GM12878 (cell line): ENCODE results near the gene DACT3. TPM values are rescaled to one million over a fixed set of nuclear protein-coding genes. Genes with fewer than 3 reads are reported as not detected.

Experiments used
- BCL3 ChIP-seq: IDR thresholded peaks from 2 replicates; pipeline ENCODE4 v1.6.1; 2011; ENCODE audit warnings: borderline replicate concordance, low read depth, mild to moderate bottlenecking, moderate library complexity, low read length; ENCODE audit not compliant: insufficient read depth, poor library complexity, severe bottlenecking
- FOXK2 ChIP-seq: fragments of 450-650 bp; IDR thresholded peaks from 2 replicates; pipeline ENCODE4 v1.6.1; 2017; ENCODE audit warnings: mild to moderate bottlenecking, moderate library complexity
- GATAD2B ChIP-seq: fragments of 450-650 bp; conservative IDR thresholded peaks from 2 replicates; pipeline ENCODE4 v1.6.1; 2017; ENCODE audit warnings: low read depth, mild to moderate bottlenecking, moderate library complexity
- MYB ChIP-seq: fragments of 150-350 bp; IDR thresholded peaks from 2 replicates; pipeline ENCODE4 v1.6.1; 2014; ENCODE audit warnings: mild to moderate bottlenecking, low read depth, low read length, borderline replicate concordance
- PBX3 ChIP-seq: IDR thresholded peaks from 2 replicates; pipeline ENCODE4 v1.6.1; 2011; ENCODE audit warnings: mild to moderate bottlenecking, low read depth, low read length, moderate library complexity; ENCODE audit not compliant: insufficient replicate concordance
- RELA ChIP-seq: fragments of 450-650 bp; IDR thresholded peaks from 2 replicates; pipeline ENCODE4 v1.8.0; 2014; ENCODE audit warnings: borderline replicate concordance; ENCODE audit not compliant: partially characterized antibody
- RELB ChIP-seq: fragments of 450-650 bp; IDR thresholded peaks from 2 replicates; pipeline ENCODE4 v1.6.1; 2017; ENCODE audit warnings: low read depth, mild to moderate bottlenecking, moderate library complexity
- SREBF2 ChIP-seq: IDR thresholded peaks from 2 replicates; pipeline ENCODE4 v1.6.1; 2012; ENCODE audit warnings: mild to moderate bottlenecking, low read length
- ZBTB11 ChIP-seq: fragments of 450-650 bp; formaldehyde crosslinking; IDR thresholded peaks from 2 replicates; pipeline ENCODE4 v1.5.0; 2022; ENCODE audit warnings: mild to moderate bottlenecking, missing genetic modification characterization
- polyA plus RNA-seq, 11 experiments: library from polyadenylated mRNA; depleted of rRNA in 4 of 11; unstranded in 6 of 11; stranded (reverse) in 5 of 11; fragments of >200 nt; fragmentation: Nextera tagmentation in 4 of 11; fragmentation: Illumina TruSeq in 1 of 11; extraction: Ambion mirVana in 4 of 11; extraction: Trizol in 1 of 11; gene quantifications; 1 replicate in 1 of 11; 2 replicates in 10 of 11; pipeline versions ENCODE4 v1.2.1 to v1.2.3, GENCODE V29; 2011 to 2016; ENCODE audit warnings: inconsistent platforms in 2 of 11, missing spikeins in 2 of 11, low read depth in 1 of 11
- total RNA-seq, 4 experiments: library from RNA; depleted of rRNA in 3 of 4; stranded (reverse); fragments of >200 nt in 3 of 4; fragmentation: Illumina TruSeq in 1 of 4; extraction: Trizol in 1 of 4; gene quantifications; 2 replicates each; pipeline versions ENCODE4 v1.2.1 to v1.2.3, GENCODE V29; 2013 to 2021

The DACT3 gene
- total and polyA plus RNA-seq, 10 of the 15 experiments (the other 5 are each of a cell fraction or from before 2014, with no cell fraction given): 0.05 to 2.5 (median 0.35) TPM; not detected in 1

- TF ChIP-seq ZBTB11 (CRISPR knock-in tag): no peak
- TF ChIP-seq RELA: no peak
- TF ChIP-seq PBX3: no peak
- no peak for TF ChIP-seq BCL3
- no peak for TF ChIP-seq MYB
- no peak for TF ChIP-seq RELB
- TF ChIP-seq SREBF2: no peak
- TF ChIP-seq GATAD2B: no peak
- TF ChIP-seq FOXK2: no peak
- TF ChIP-seq, all 136 proteins: peak for 0
These were observed 38.9 kb downstream of the DACT3 start (continued) for GRCh38 chr19:46622118-46622446.
